GM19463 (cell line): ENCODE data around the gene GLB1L2.
A peak's percentile ranks its signal among the peaks of the same experiment; 100 is the strongest.
"Not testable (repeated sequence)": the region's sequence is repeated elsewhere in the genome, so short reads cannot be mapped to it uniquely, and the experiment has no call there.

Experiments
- ATAC-seq: cut with Tn5 transposase; IDR thresholded peaks from one replicate; pipeline ENCODE4 v1.9.1; 2021; ENCODE audit warnings: mild to moderate bottlenecking, moderate library complexity; ENCODE audit not compliant: unreplicated experiment

The GLB1L2 gene

GRCh38 chr11:134322553-134322952 lies 9.2 kb upstream of the GLB1L2 start:
- ATAC-seq = no peak

- no peak for ATAC-seq
These were observed 3.4 kb upstream of the GLB1L2 start for GRCh38 chr11:134328433-134328832.

- ATAC-seq = no peak
These were observed 1.0 kb upstream of the GLB1L2 start for GRCh38 chr11:134330611-134331353.

GRCh38 chr11:134332189-134332631 lies 422 bp downstream of the GLB1L2 start:
- peak; percentile 27 for ATAC-seq

- no peak for ATAC-seq
These were observed 994 bp downstream of the GLB1L2 start for GRCh38 chr11:134332782-134333181.

GRCh38 chr11:134333312-134333711 lies 1.5 kb downstream of the GLB1L2 start:
- ATAC-seq = no peak

- ATAC-seq = no peak
These were observed 2.2 kb downstream of the GLB1L2 start for GRCh38 chr11:134333946-134334345.

GRCh38 chr11:134334796-134335571 lies 3.2 kb downstream of the GLB1L2 start:
- no peak for ATAC-seq

- no peak for ATAC-seq
These were observed 5.3 kb downstream of the GLB1L2 start for GRCh38 chr11:134337051-134337450.

- no peak for ATAC-seq
These were observed 6.3 kb downstream of the GLB1L2 start for GRCh38 chr11:134338068-134338467.

GRCh38 chr11:134338654-134339053 lies 6.9 kb downstream of the GLB1L2 start:
- ATAC-seq = no peak

GRCh38 chr11:134339756-134340155 lies 8.0 kb downstream of the GLB1L2 start:
- no peak for ATAC-seq

- no peak for ATAC-seq
These were observed 8.7 kb downstream of the GLB1L2 start for GRCh38 chr11:134340354-134340964.

GRCh38 chr11:134341805-134342571 lies 10.2 kb downstream of the GLB1L2 start:
- no peak for ATAC-seq

GRCh38 chr11:134342572-134343340 lies 11.0 kb downstream of the GLB1L2 start:
- ATAC-seq = no peak

- no peak for ATAC-seq
These were observed 11.9 kb downstream of the GLB1L2 start for GRCh38 chr11:134343646-134344045.

- not testable (repeated sequence) for ATAC-seq
These were observed 12.9 kb downstream of the GLB1L2 start for GRCh38 chr11:134344497-134345236.

- no peak for ATAC-seq
These were observed 13.4 kb downstream of the GLB1L2 start for GRCh38 chr11:134345237-134345550.

GRCh38 chr11:134346101-134346975 lies 14.6 kb downstream of the GLB1L2 start:
- no peak for ATAC-seq
